Epithelial cell of proximal tubule (primary cell): ENCODE data around the gene TEX264. TPM values are rescaled to one million over a fixed set of nuclear protein-coding genes. Genes with fewer than 3 reads are reported as not detected.

Source experiments
- DNase-seq: peaks from one replicate; pipeline ENCODE4 v3.0.0-alpha.2; 2011; ENCODE audit warnings: low read depth
- H3K4me3 ChIP-seq: 2 replicates; pipeline ENCODE4 v1.5.1; 2011; ENCODE audit warnings: low read depth, mild to moderate bottlenecking, low read length
- CTCF ChIP-seq: conservative IDR thresholded peaks from 2 replicates; pipeline ENCODE4 v1.5.1; 2012; ENCODE audit warnings: low read depth, mild to moderate bottlenecking, low read length
- total RNA-seq: library from RNA; depleted of rRNA; stranded (reverse); fragments of >200 nt; gene quantifications from 2 replicates; pipeline ENCODE4 v1.2.3, GENCODE V29; 2015

The TEX264 gene
- total RNA-seq, 1 donor from 2014 or later, result 55.3 TPM

- H3K4me3 ChIP-seq, result no peak overlapping the region
- DNase-seq, result no peak
- no peak for TF ChIP-seq CTCF
Measured at GRCh38 chr3:51750878-51751277, 79.8 kb downstream of the TEX264 start.

GRCh38 chr3:51751287-51751686 lies 80.2 kb downstream of the TEX264 start:
- no peak overlapping the region for H3K4me3 ChIP-seq
- TF ChIP-seq CTCF, result no peak
- DNase-seq, result no peak

Other genes with a start within 250 kb of the TEX264 start
- gene DCAF1, start 171.2 kb upstream of the TEX264 start, total RNA-seq, result 13.7 and 15.6 TPM in 2 replicates
- 9.6 and 12.6 TPM in 2 replicates for gene RAD54L2, start 132.5 kb upstream of the TEX264 start, total RNA-seq
- not detected in 2 replicates for gene GRM2, start 35.8 kb downstream of the TEX264 start, total RNA-seq
- not detected in 2 replicates for gene IQCF6, start 108.0 kb downstream of the TEX264 start, total RNA-seq
- not detected in 2 replicates for gene IQCF2, start 190.4 kb downstream of the TEX264 start, total RNA-seq
- not detected in 2 replicates for gene IQCF5, start 204.3 kb downstream of the TEX264 start, total RNA-seq
- gene IQCF1, start 232.1 kb downstream of the TEX264 start, total RNA-seq, result not detected in 2 replicates